OCI-LY3 (cell line): Measurements from ENCODE around the gene ZKSCAN7.
"Not testable (repeated sequence)": the region's sequence is repeated elsewhere in the genome, so short reads cannot be mapped to it uniquely, and the experiment has no call there.

Source experiments
- H2AFZ ChIP-seq: fragments of 200-600, 300-600 bp; shearing (Covaris generic); 2 replicates; pipeline ENCODE4 v1.6.0; 2014; ENCODE audit warnings: antibody characterized with exemption, low read depth, low read length
- H3K27ac ChIP-seq: fragments of 200-600, 300-600 bp; sonication (generic); 2 replicates; pipeline ENCODE4 v1.5.1; 2014; ENCODE audit warnings: mild to moderate bottlenecking, low read length, moderate library complexity, mixed read lengths
- H3K27me3 ChIP-seq: fragments of 200-600, 300-600 bp; sonication (generic); 2 replicates; pipeline ENCODE4 v1.6.1; 2014; ENCODE audit warnings: low read depth, low read length, mixed read lengths
- H3K36me3 ChIP-seq: fragments of 200-600, 300-600 bp; sonication (generic); replicated peaks from 2 replicates; pipeline ENCODE3; 2014; ENCODE audit warnings: low read depth, low read length, mixed read lengths
- H3K4me1 ChIP-seq: fragments of 300-600, 200-600 bp; sonication (generic); 2 replicates; pipeline ENCODE4 v1.6.1; 2014; ENCODE audit warnings: low read length, mixed read lengths
- H3K4me2 ChIP-seq: fragments of 200-600, 300-600 bp; sonication (generic); 2 replicates; pipeline ENCODE4 v1.6.1; 2014; ENCODE audit warnings: low read length, mixed read lengths
- H3K4me3 ChIP-seq: fragments of 300-600, 200-600 bp; sonication (generic); 2 replicates; pipeline ENCODE4 v1.5.1; 2014; ENCODE audit warnings: antibody characterized with exemption, mild to moderate bottlenecking, low read length, moderate library complexity
- H3K79me2 ChIP-seq: fragments of 300-600, 200-600 bp; shearing (Covaris generic); 2 replicates; pipeline ENCODE4 v1.6.1; 2014; ENCODE audit warnings: mild to moderate bottlenecking, low read length, mixed read lengths
- H3K9ac ChIP-seq: fragments of 300-600, 200-600 bp; shearing (Covaris generic); 2 replicates; pipeline ENCODE4 v1.6.0; 2014; ENCODE audit warnings: mild to moderate bottlenecking, low read length, moderate library complexity
- H3K9me3 ChIP-seq: fragments of 200-600, 300-600 bp; shearing (Covaris generic); 2 replicates; pipeline ENCODE4 v1.6.1; 2014; ENCODE audit warnings: low read length, mixed read lengths; ENCODE audit not compliant: insufficient read depth
- H4K20me1 ChIP-seq: fragments of 200-600, 300-600 bp; sonication (generic); 2 replicates; pipeline ENCODE4 v1.6.1; 2016; ENCODE audit warnings: low read length, mixed read lengths; ENCODE audit not compliant: insufficient read depth
- CTCF ChIP-seq: fragments of 200-600, 300-600 bp; sonication (generic); IDR thresholded peaks from 2 replicates; pipeline ENCODE4 v1.5.1; 2014; ENCODE audit warnings: antibody characterized with exemption, low read length, low read depth
- EZH2phosphoT487 ChIP-seq: fragments of 200-600 bp; shearing (Covaris generic); IDR thresholded peaks from 2 replicates; pipeline ENCODE4 v1.6.1; 2018; ENCODE audit warnings: antibody characterized with exemption, mixed run types, low read depth

The ZKSCAN7 gene

GRCh38 chr3:44529927-44530326 is 25.1 kb upstream of the ZKSCAN7 start:
- peaks cover 19% of the 10 kb centered on the region for H3K27me3 ChIP-seq
- no peak overlapping the region for H3K9ac ChIP-seq
- peak; percentile 74 for TF ChIP-seq CTCF
- no peak for TF ChIP-seq EZH2phosphoT487
- no peak overlapping the region for H3K4me2 ChIP-seq
- H2AFZ ChIP-seq = no peak overlapping the region
- no peak overlapping the region for H3K4me3 ChIP-seq
- H3K36me3 ChIP-seq = no peaks in the 10 kb centered on the region
- H3K4me1 ChIP-seq = no peaks in the 10 kb centered on the region
- H3K79me2 ChIP-seq = no peaks in the 10 kb centered on the region
- no peaks in the 10 kb centered on the region for H3K9me3 ChIP-seq
- no peak overlapping the region for H3K27ac ChIP-seq
- no peaks in the 10 kb centered on the region for H4K20me1 ChIP-seq

- Histone ChIP-seq H3K9ac (no peak overlapping the region), H3K9me3 (no peaks in the 10 kb centered on the region), H3K4me1 (no peaks in the 10 kb centered on the region), H3K79me2 (no peaks in the 10 kb centered on the region), H3K27me3 (peaks cover 16% of the 10 kb centered on the region), H3K4me2 (no peak overlapping the region), H4K20me1 (no peaks in the 10 kb centered on the region), H3K27ac (no peak overlapping the region), H3K4me3 (no peak overlapping the region), H3K36me3 (no peaks in the 10 kb centered on the region), H2AFZ (no peak overlapping the region)
- no peak for TF ChIP-seq CTCF
- TF ChIP-seq EZH2phosphoT487 = no peak
These were observed 24.1 kb upstream of the ZKSCAN7 start for GRCh38 chr3:44530911-44531310.

- H3K27ac ChIP-seq, H3K4me2 ChIP-seq, H2AFZ ChIP-seq, H4K20me1 ChIP-seq, H3K36me3 ChIP-seq, H3K4me1 ChIP-seq, H3K79me2 ChIP-seq, H3K9ac ChIP-seq, H3K9me3 ChIP-seq, H3K4me3 ChIP-seq: not testable (repeated sequence)
- H3K27me3 ChIP-seq = peaks cover 19% of the 10 kb centered on the region
These were observed 20.3 kb upstream of the ZKSCAN7 start for GRCh38 chr3:44534659-44535058.

GRCh38 chr3:44535364-44535763 is 19.6 kb upstream of the ZKSCAN7 start:
- H4K20me1 ChIP-seq = no peaks in the 10 kb centered on the region
- H3K9me3 ChIP-seq = no peaks in the 10 kb centered on the region
- H3K27me3 ChIP-seq = peaks cover 23% of the 10 kb centered on the region
- H3K4me2 ChIP-seq = no peak overlapping the region
- H3K36me3 ChIP-seq = no peaks in the 10 kb centered on the region
- H2AFZ ChIP-seq = no peak overlapping the region
- no peak overlapping the region for H3K4me3 ChIP-seq
- H3K27ac ChIP-seq = no peak overlapping the region
- no peaks in the 10 kb centered on the region for H3K79me2 ChIP-seq
- H3K9ac ChIP-seq = no peak overlapping the region
- TF ChIP-seq CTCF (no peak), EZH2phosphoT487 (no peak)
- no peaks in the 10 kb centered on the region for H3K4me1 ChIP-seq

GRCh38 chr3:44544811-44545210 is 10.2 kb upstream of the ZKSCAN7 start:
- not testable (repeated sequence) for H3K79me2 ChIP-seq, H4K20me1 ChIP-seq, H3K9ac ChIP-seq, H3K4me2 ChIP-seq, H3K4me1 ChIP-seq, H3K4me3 ChIP-seq, H3K27ac ChIP-seq, H3K36me3 ChIP-seq, H2AFZ ChIP-seq, H3K9me3 ChIP-seq
- H3K27me3 ChIP-seq = peaks cover 11% of the 10 kb centered on the region; the same call in 1 of the 2 replicates
